GM20431 (cell line): Measurements from ENCODE around the gene PATL2.
"Not testable (repeated sequence)": the region's sequence is repeated elsewhere in the genome, so short reads cannot be mapped to it uniquely, and the experiment has no call there.

Experiments used
- in situ Hi-C: fragments of 300-500 bp; cut with MseI, MboI; formaldehyde crosslinking; loops from one replicate; pipeline ENCODE4 v1.15.0; 2020; ENCODE audit warnings: low sequenced_read_pairs; ENCODE audit not compliant: unreplicated experiment

The PATL2 gene

GRCh38 chr15:44711096-44711742 lies at the start of gene PATL2, which contains the start of gene B2M:
PATL2 (minus strand) TSS chr15:44711323; CDS start chr15:44676490, 34,833 bp downstream.
B2M (plus strand) TSS chr15:44711517; CDS start chr15:44711547, 30 bp downstream.
- in situ Hi-C loops = loop anchor here (10.0 kb wide), 1 partner anchor 46 kb away; the partner anchor contains the start of gene SPG11

- in situ Hi-C loops = no loop called here
Measured at GRCh38 chr15:44753345-44753744, 42.2 kb upstream of the PATL2 start.

- in situ Hi-C loops = not testable (repeated sequence)
Measured at GRCh38 chr15:44743454-44743853, 32.3 kb upstream of the PATL2 start.

GRCh38 chr15:44739222-44739847 lies 28.2 kb upstream of the PATL2 start:
- in situ Hi-C loops = not testable (repeated sequence)

GRCh38 chr15:44738340-44738984 lies 27.3 kb upstream of the PATL2 start:
- in situ Hi-C loops = no loop called here

GRCh38 chr15:44736181-44736765 lies 25.1 kb upstream of the PATL2 start, which contains the start of gene TRIM69:
TRIM69 (plus strand) TSS chr15:44736528; CDS start chr15:44736705, 177 bp downstream.
- in situ Hi-C loops = no loop called here

- in situ Hi-C loops = no loop called here
Measured at GRCh38 chr15:44735482-44736180, 24.5 kb upstream of the PATL2 start.

GRCh38 chr15:44734839-44735481 lies 23.8 kb upstream of the PATL2 start:
- in situ Hi-C loops = no loop called here

GRCh38 chr15:44729408-44730127 lies 18.4 kb upstream of the PATL2 start:
- in situ Hi-C loops = no loop called here

GRCh38 chr15:44728576-44729407 lies 17.7 kb upstream of the PATL2 start:
- in situ Hi-C loops = no loop called here

GRCh38 chr15:44728232-44728575 lies 17.1 kb upstream of the PATL2 start:
- in situ Hi-C loops = not testable (repeated sequence)

- in situ Hi-C loops = no loop called here
Measured at GRCh38 chr15:44727485-44728231, 16.5 kb upstream of the PATL2 start.

GRCh38 chr15:44726568-44727484 lies 15.7 kb upstream of the PATL2 start:
- in situ Hi-C loops = no loop called here

- in situ Hi-C loops = no loop called here
Measured at GRCh38 chr15:44726136-44726535, 15.0 kb upstream of the PATL2 start.

- in situ Hi-C loops = no loop called here
Measured at GRCh38 chr15:44722011-44722410, 10.9 kb upstream of the PATL2 start.

- in situ Hi-C loops = no loop called here
Measured at GRCh38 chr15:44720460-44721176, 9.5 kb upstream of the PATL2 start.
